BJ (cell line): ENCODE data around the gene LAD1. TPM values are rescaled to one million over a fixed set of nuclear protein-coding genes. Genes with fewer than 3 reads are reported as not detected.

Experiments used
- CTCF ChIA-PET: fragments of 350-600 bp; formaldehyde crosslinking; extraction: SDS; loops from one replicate; lab custom pipeline; 2021; ENCODE audit warnings: antibody characterized with exemption, inconsistent platforms; lab: Yijun Ruan, JAX
- POLR2A ChIA-PET: fragments of 300-600 bp; sonication (Branson Sonifier 250); formaldehyde crosslinking; extraction: SDS; loops from one replicate; lab custom pipeline; 2021; ENCODE audit warnings: antibody characterized with exemption; lab: Charles Lee
- DNase-seq: peaks from one replicate; pipeline ENCODE4 v3.0.0-alpha.2; 2011; ENCODE audit warnings: low read depth
- H3K27me3 ChIP-seq: 2 replicates; pipeline ENCODE4 v1.6.0; 2011; ENCODE audit warnings: low read length; ENCODE audit not compliant: control insufficient read depth, insufficient read depth
- H3K36me3 ChIP-seq: 2 replicates; pipeline ENCODE4 v1.5.1; 2011; ENCODE audit warnings: low read length; ENCODE audit not compliant: control insufficient read depth, insufficient read depth
- H3K4me3 ChIP-seq: 2 replicates; pipeline ENCODE4 v1.5.1; 2011; ENCODE audit warnings: low read depth, mild to moderate bottlenecking, control low read depth, low read length
- CTCF ChIP-seq: IDR thresholded peaks from 2 replicates; pipeline ENCODE4 v1.5.1; 2011; ENCODE audit warnings: low read depth, mild to moderate bottlenecking, control low read depth, inconsistent platforms, low read length, moderate library complexity; ENCODE audit not compliant: insufficient read depth
- polyA plus RNA-seq: library from polyadenylated mRNA; depleted of rRNA; stranded (reverse); fragments of >200 nt; gene quantifications from 2 replicates; pipeline ENCODE4 v1.2.3, GENCODE V29; 2011

LAD1 gene
- polyA plus RNA-seq, 1 experiment: not detected

- no peak for DNase-seq
- POLR2A ChIA-PET: no interaction called here
- Histone ChIP-seq H3K36me3 (no peaks in the 10 kb centered on the region), H3K27me3 (peaks cover 24% of the 10 kb centered on the region), H3K4me3 (no peak overlapping the region)
- no peak for TF ChIP-seq CTCF
- CTCF ChIA-PET: interaction anchor here (0.6 to 4.1 kb wide), 22 partner anchors 12 to 186 kb away, joined by 3 to 49 read pairs (median 5); no protein-coding TSS in a partner anchor
Observed at GRCh38 chr1:201408834-201409200, 9.7 kb upstream of the LAD1 start.

- Histone ChIP-seq H3K4me3 (no peak overlapping the region), H3K36me3 (no peaks in the 10 kb centered on the region), H3K27me3 (peaks cover 27% of the 10 kb centered on the region)
- peak; percentile 99 for TF ChIP-seq CTCF
- peak; percentile 4 for DNase-seq
- CTCF ChIA-PET: interaction anchor here (0.6 to 5.3 kb wide), 25 partner anchors 12 to 185 kb away, joined by 3 to 59 read pairs (median 6); partner anchors contain the start of gene TNNI1
- POLR2A ChIA-PET: no interaction called here
Observed at GRCh38 chr1:201408176-201408833, 9.2 kb upstream of the LAD1 start.

- no peaks in the 10 kb centered on the region for H3K36me3 ChIP-seq
- no peak for TF ChIP-seq CTCF
- peaks cover 31% of the 10 kb centered on the region for H3K27me3 ChIP-seq
- H3K4me3 ChIP-seq: no peak overlapping the region
- DNase-seq: no peak
- ChIA-PET CTCF (interaction anchor here (1.0 to 5.3 kb wide), 9 partner anchors 11 to 147 kb away, joined by 3 to 59 read pairs (median 7); partner anchors contain the start of gene TNNI1), POLR2A (no interaction called here)
Observed at GRCh38 chr1:201406831-201407406, 7.8 kb upstream of the LAD1 start.

- no peaks in the 10 kb centered on the region for H3K36me3 ChIP-seq
- ChIA-PET POLR2A (no interaction called here), CTCF (interaction anchor here (0.5 to 5.3 kb wide), 11 partner anchors 9 to 151 kb away, joined by 3 to 59 read pairs (median 5); no protein-coding TSS in a partner anchor)
- no peak for TF ChIP-seq CTCF
- no peak overlapping the region for H3K4me3 ChIP-seq
- DNase-seq: no peak
- H3K27me3 ChIP-seq: peaks cover 30% of the 10 kb centered on the region
Observed at GRCh38 chr1:201405484-201405831, 6.3 kb upstream of the LAD1 start.

- no peak overlapping the region for H3K4me3 ChIP-seq
- H3K27me3 ChIP-seq: peaks cover 35% of the 10 kb centered on the region
- H3K36me3 ChIP-seq: no peaks in the 10 kb centered on the region
- no peak for TF ChIP-seq CTCF
- CTCF ChIA-PET: interaction anchor here (0.6 to 5.3 kb wide), 10 partner anchors 9 to 151 kb away, joined by 3 to 59 read pairs (median 4); no protein-coding TSS in a partner anchor
- POLR2A ChIA-PET: no interaction called here
- no peak for DNase-seq
Observed at GRCh38 chr1:201404722-201405483, 5.8 kb upstream of the LAD1 start.
